GM19043 (cell line): ENCODE data around the gene OR10K1.

Source experiments
- ATAC-seq: cut with Tn5 transposase; IDR thresholded peaks from one replicate; pipeline ENCODE4 v1.9.1; 2021; ENCODE audit warnings: low read depth; ENCODE audit not compliant: unreplicated experiment

Gene OR10K1

GRCh38 chr1:158516966-158517365 lies 55.3 kb downstream of the OR10K1 start:
- no peak for ATAC-seq
